ENCODE data around the gene MPZL1.

- TF ChIP-seq CTCF (conservative IDR thresholded peaks at IDR 0.05) (no peak), ZFX (IDR thresholded peaks at IDR 0.05) (no peak)
These were observed 41.9 kb downstream of the MPZL1 start for GRCh38 chr1:167763525-167764220.

Data from C4-2B (cell line).